ENCODE results near the gene DYNC1LI1. TPM values are rescaled to one million over a fixed set of nuclear protein-coding genes. Genes with fewer than 3 reads are reported as not detected.

Gene DYNC1LI1
- total RNA-seq, 1 donor from 2014 or later, result 81.7 TPM

DNA sequence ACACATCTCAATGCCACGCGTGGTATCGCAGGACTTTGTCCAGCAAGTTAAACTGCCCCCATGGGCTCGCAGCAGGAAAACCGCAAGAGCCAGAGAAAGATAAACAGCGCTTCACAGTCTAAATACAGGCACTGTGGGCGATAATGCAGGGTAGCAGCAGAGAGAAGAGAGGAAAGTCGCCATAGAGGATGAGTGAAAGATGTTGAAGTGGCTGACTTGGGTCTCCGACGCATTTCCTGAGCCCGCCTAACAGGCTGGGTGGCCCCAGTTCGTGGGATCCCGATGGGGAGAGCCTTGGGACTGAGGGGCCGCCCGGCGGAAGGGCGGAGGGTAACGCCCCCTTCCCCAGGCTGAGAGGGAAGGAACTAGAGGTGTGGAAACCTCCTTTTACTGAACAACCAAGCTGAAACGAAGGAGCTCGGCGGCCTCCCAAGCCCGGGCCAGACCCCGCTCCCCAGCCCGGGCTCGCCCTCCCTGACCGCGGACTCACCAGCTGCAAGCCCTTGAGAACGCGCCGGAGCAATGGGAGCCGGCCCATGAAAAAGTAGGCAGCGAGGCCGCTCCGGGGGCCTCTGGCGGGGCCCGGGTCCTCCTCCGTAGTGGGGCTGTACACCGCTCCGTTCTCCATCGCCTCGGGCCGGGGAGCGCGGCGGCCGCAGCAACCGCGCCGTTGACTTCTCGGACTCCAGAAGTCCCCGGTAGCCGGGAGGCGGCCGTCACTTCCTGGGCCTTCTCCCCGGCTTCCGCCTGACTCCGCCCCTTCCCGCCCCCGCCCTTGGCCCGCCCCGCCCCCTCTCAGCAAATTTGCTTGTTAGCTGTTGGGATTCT lies 68.3 kb downstream of the DYNC1LI1 start, which contains the start of gene CMTM6:
Gene CMTM6 (minus strand): TSS at position 735 of the 828 bp plus-strand sequence. CDS start 107 bp downstream, at position 628.
- Mint-ChIP-seq H3K4me1 (ENCODE audit: unreplicated experiment) (peaks cover 47% of the 10 kb centered on the region), H3K27ac (ENCODE audit: unreplicated experiment) (peak within 1 kb of the TSS; percentile 100), H3K36me3 (ENCODE audit: low read depth, unreplicated experiment) (peaks cover 14% of the 10 kb centered on the region), H3K27me3 (ENCODE audit: unreplicated experiment) (peaks cover 9% of the 10 kb centered on the region), H3K4me3 (ENCODE audit: unreplicated experiment) (peak within 1 kb of the TSS; percentile 100), H3K9me3 (ENCODE audit: unreplicated experiment) (no peaks in the 10 kb centered on the region)
- DNase-seq (ENCODE audit: low spot score), result peak; percentile 70
- TF ChIP-seq, protein P1, sequence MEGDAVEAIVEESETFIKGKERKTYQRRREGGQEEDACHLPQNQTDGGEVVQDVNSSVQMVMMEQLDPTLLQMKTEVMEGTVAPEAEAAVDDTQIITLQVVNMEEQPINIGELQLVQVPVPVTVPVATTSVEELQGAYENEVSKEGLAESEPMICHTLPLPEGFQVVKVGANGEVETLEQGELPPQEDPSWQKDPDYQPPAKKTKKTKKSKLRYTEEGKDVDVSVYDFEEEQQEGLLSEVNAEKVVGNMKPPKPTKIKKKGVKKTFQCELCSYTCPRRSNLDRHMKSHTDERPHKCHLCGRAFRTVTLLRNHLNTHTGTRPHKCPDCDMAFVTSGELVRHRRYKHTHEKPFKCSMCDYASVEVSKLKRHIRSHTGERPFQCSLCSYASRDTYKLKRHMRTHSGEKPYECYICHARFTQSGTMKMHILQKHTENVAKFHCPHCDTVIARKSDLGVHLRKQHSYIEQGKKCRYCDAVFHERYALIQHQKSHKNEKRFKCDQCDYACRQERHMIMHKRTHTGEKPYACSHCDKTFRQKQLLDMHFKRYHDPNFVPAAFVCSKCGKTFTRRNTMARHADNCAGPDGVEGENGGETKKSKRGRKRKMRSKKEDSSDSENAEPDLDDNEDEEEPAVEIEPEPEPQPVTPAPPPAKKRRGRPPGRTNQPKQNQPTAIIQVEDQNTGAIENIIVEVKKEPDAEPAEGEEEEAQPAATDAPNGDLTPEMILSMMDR (IDR thresholded peaks at IDR 0.05; ENCODE audit: unreplicated experiment), result no peak

DNA sequence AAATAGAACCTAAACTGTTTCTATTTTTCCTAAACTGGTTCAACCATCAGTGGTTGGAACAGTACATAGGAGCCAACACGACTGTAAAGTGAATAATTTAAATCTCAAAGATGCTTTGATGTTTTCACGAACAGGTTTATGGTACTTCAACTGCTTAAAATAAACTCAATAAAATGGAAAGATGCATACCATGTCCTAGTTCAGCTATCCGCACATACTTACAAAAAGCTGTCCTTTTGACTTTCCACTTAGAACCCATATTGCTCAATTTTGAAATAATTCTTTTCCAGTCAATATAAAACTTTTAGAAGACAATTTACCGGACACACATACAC lies 68.9 kb downstream of the DYNC1LI1 start:
- peak overlapping the region; percentile 100 for H3K4me3 Mint-ChIP-seq (ENCODE audit: unreplicated experiment)
- no peaks in the 10 kb centered on the region for H3K9me3 Mint-ChIP-seq (ENCODE audit: unreplicated experiment)
- TF ChIP-seq, protein P1 (IDR thresholded peaks at IDR 0.05; ENCODE audit: unreplicated experiment), result no peak
- H3K27me3 Mint-ChIP-seq (ENCODE audit: unreplicated experiment), result peaks cover 9% of the 10 kb centered on the region
- DNase-seq (ENCODE audit: low spot score), result no peak
- H3K27ac Mint-ChIP-seq (ENCODE audit: unreplicated experiment), result peak overlapping the region; percentile 100
- peaks cover 16% of the 10 kb centered on the region for H3K36me3 Mint-ChIP-seq (ENCODE audit: low read depth, unreplicated experiment)
- peaks cover 43% of the 10 kb centered on the region for H3K4me1 Mint-ChIP-seq (ENCODE audit: unreplicated experiment)

DNA sequence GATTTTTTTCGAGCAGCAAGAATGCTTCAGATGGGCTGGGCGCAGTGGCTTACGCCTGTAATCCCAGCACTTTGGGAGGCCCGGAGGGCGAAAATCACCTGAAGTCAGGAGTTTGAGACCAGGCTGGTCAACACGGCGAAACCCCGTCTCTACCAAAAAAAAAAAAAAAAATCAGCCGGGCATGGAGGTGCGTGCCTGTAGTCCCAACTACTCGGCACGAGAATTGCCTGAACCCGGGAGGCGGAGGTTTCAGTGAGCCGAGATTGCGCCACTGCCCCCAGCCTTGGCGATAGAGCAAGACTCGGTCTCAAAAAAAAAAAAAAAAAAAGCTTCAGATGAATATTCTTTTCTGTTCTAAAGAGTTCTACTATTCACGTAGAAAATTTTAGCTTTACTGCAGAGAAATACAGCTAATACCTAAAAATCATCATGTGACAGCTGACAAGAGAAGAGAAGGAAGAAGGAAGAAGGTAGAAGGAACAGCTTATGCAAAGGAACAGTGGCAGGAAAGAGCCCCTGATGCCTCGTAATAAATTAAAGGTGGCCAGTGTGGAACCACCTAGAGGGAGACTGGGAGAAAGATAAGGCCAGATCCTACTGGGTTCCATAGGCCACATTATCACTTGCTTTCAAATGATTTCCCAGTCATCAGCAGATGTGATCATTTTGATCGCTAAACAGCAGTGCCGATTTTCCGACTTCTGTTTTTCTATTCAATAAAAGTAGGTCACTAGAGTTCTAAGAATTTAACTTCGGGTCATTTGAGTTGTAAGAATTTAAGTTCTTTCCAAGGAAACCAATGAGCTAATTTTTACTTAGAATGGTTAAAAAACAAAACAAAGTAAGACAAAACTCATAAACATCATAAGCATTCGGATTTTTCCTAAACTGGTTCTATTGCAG lies 69.5 kb downstream of the DYNC1LI1 start:
- H3K9me3 Mint-ChIP-seq (ENCODE audit: unreplicated experiment), result no peaks in the 10 kb centered on the region
- H3K36me3 Mint-ChIP-seq (ENCODE audit: low read depth, unreplicated experiment), result peaks cover 19% of the 10 kb centered on the region
- peaks cover 9% of the 10 kb centered on the region for H3K27me3 Mint-ChIP-seq (ENCODE audit: unreplicated experiment)
- peak overlapping the region; percentile 100 for H3K4me3 Mint-ChIP-seq (ENCODE audit: unreplicated experiment)
- peak overlapping the region; percentile 82 for H3K27ac Mint-ChIP-seq (ENCODE audit: unreplicated experiment)
- peaks cover 46% of the 10 kb centered on the region for H3K4me1 Mint-ChIP-seq (ENCODE audit: unreplicated experiment)
- TF ChIP-seq, protein P1 (IDR thresholded peaks at IDR 0.05; ENCODE audit: unreplicated experiment), result no peak
- DNase-seq (ENCODE audit: low spot score), result no peak

DNA sequence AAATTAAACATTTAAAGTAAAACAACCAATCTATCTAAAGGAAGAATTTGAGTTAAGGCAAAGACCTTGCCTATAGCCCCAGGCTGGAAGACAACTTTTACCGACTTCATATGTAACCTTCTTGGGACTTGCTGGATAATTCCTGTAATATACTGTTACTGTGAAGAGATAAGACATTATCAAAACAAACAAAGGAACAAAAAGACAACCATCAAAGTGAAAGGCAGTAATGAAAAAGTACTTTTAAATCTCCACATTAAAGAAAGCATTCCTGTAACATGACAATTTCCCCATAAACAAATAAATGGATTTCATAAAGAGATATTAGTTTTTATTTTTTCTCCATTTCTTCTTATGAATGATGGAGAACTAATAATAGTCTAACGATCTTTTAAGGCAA lies 70.4 kb downstream of the DYNC1LI1 start:
- TF ChIP-seq, protein P1 (IDR thresholded peaks at IDR 0.05; ENCODE audit: unreplicated experiment), result no peak
- Mint-ChIP-seq H3K36me3 (ENCODE audit: low read depth, unreplicated experiment) (peaks cover 19% of the 10 kb centered on the region), H3K27me3 (ENCODE audit: unreplicated experiment) (peaks cover 9% of the 10 kb centered on the region), H3K4me3 (ENCODE audit: unreplicated experiment) (peak overlapping the region; percentile 100), H3K9me3 (ENCODE audit: unreplicated experiment) (no peaks in the 10 kb centered on the region), H3K27ac (ENCODE audit: unreplicated experiment) (peak overlapping the region; percentile 11), H3K4me1 (ENCODE audit: unreplicated experiment) (peaks cover 49% of the 10 kb centered on the region)
- no peak for DNase-seq (ENCODE audit: low spot score)

Data from endothelial cell (in vitro differentiated cells).